Stimulated activated CD4-positive, alpha-beta T cell treated with anti-CD3 and anti-CD28 coated beads, Interleukin-12 subunit alpha, Interleukin-12 subunit beta, amount 100 ng/mL, for 4 hours (primary cell): Measurements from ENCODE around the gene MGST2.
"Not testable (repeated sequence)": the region's sequence is repeated elsewhere in the genome, so short reads cannot be mapped to it uniquely, and the experiment has no call there.

Experiments used
- DNase-seq: peaks from one replicate; pipeline ENCODE4 v3.0.0-alpha.2; 2020

MGST2 gene

DNA sequence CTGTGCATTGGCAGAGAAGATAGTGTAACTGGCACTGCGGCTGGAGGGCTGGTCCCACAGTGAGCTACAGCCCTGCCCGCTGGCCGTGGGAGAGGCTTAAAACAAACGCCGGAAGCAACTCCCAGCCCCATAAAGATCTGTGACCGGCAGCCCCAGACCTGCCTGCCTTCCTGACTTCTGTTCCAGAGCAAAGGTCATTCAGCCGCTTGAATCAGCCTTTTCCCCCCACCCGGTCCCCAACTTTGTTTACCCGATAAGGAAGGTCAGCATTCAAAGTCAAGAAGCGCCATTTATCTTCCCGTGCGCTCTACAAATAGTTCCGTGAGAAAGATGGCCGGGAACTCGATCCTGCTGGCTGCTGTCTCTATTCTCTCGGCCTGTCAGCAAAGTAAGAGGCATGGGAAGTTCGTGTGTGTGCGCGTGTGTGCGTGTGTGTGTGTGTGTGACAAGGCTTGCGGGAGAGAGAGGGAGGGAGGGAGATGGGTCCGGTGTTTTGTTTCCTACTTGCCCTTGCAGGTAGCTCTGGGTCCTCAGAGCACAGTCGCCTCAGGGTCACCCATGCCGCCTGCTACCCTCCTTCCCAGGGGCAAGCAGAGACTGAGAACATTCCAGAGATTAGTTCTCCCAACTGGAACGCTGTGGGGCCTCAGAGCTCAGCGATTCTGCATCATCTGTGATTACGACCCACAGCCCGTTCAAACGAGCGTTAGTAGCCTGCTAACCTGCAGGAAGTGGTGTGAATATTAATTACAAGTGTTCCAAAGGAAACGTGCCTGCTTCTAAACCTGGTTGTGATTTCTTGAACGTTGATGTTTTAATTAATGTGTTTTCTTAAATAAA lies at the start of gene MGST2:
Gene MGST2 (plus strand): TSS at position 130 of the 840 bp plus-strand sequence. CDS start 201 bp downstream, at position 331.
- DNase-seq, result peak; percentile 22

- DNase-seq, result no peak
Measured at GRCh38 chr4:139617702-139618490, 47.7 kb upstream of the MGST2 start.

- no peak for DNase-seq
Measured at GRCh38 chr4:139619644-139620043, 46.0 kb upstream of the MGST2 start.

DNA sequence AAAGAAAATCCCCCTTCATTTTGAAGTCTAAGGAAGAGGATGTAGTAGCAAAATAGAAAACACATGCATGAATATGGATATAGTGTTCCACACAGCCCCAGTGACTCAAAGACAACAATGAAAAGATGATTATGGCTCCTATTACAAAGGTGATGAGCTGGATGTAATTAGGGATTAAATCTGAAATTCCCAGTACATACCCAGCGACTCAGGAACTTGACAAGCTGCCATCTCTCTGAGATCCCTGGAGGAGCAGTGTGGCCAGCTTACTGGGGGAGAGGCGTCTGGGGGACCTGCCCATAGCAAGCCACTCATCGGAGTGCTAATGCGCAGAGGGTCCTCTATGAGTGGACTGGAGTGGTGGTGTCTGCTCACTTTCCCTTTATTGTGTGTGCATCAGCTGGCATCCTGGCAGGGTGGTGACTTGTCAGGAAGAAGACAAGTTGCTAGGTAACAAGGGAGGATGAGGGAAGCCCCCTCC lies 42.7 kb upstream of the MGST2 start:
- no peak for DNase-seq

DNA sequence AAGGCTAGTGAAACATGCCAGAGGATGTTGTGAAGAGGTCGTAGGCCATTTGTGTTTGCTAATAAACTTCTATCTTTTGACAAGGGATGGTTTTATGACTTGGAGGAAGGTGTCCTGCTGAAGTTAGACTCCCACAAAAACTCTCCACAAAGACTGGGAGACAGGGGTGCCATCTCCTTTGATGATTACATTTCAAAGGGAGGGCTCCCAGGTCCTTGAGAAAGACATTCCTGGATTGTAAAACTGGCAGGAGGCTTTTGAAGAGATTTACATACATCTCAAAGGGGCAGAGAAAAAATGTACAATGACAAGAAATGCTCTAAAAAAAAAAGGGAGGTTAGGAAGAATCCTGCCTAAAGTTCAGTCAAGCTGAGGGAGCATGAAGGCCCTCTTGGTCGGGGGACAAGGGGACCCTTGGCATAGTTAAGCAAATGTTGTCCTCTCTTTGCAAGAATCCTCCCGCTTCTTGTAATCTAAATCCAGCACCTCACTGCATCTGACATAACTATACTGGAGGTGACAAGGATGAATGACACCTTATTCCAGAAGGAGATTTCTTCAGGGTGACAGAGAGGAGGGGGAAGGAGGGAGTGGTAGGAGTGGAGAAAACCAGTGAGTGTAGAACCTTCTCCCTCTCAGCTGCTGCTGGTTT lies 41.1 kb upstream of the MGST2 start:
- DNase-seq, result no peak

- DNase-seq, result no peak
Measured at GRCh38 chr4:139625093-139625455, 40.5 kb upstream of the MGST2 start.

DNA sequence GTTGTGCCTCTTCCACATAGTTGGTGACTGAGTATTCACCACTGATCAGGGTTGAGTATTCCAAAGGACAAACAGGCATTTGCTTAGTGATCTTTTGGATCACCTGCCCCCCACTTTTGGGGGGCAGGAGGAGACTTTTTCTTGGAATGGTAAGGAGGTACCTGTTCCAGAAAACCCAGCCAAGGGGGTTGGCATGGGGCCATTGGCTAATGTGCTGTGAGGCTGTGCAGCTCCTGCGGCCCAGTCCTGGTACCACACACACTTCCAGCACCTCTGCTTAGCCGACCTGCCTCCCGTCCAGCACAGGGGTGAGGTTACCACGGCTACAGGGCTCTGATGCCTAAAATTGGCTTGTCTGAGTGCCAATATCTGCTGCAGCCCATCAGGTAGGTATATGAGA lies 40.1 kb upstream of the MGST2 start:
- DNase-seq, result no peak

GRCh38 chr4:139628184-139629012 lies 37.2 kb upstream of the MGST2 start:
- no peak for DNase-seq

GRCh38 chr4:139629436-139630125 lies 36.0 kb upstream of the MGST2 start:
- no peak for DNase-seq

DNA sequence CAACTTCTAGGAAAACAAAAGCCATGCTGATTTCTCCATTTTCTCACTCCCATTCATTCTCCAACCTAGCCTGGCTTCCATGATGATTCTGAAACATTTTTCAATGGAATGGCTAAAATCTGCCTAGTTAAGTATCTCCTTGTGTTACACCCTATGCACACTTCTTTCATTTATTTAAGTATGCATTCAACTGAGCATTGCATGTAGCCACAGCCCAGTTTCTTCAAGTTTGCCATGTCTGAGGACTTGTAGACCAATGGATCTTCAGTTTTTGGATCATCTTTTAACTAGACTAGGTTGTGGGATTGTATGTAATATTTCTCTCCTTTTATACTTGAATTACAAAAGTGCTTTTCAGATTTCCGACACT lies 35.5 kb upstream of the MGST2 start:
- no peak for DNase-seq

- DNase-seq, result no peak
Measured at GRCh38 chr4:139630991-139631390, 34.6 kb upstream of the MGST2 start.

DNA sequence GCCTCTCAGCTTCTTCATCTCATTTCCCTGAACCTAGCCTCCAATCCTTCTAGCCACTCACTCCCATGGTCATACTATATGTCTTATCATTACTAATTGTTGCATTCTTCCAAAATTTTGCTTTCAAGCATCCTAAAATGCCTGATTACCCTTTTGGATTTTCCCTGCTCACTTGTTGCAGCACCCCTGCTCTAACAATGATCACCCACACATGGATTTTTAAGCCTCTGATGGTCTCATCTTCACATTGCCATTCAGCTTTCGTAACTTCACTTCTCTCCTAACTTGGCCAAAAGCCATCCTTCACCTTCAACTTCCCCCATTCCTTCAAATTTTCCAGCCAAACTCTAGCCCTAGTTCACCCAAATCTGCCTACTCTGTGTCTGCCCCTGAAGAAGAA lies 33.8 kb upstream of the MGST2 start:
- no peak for DNase-seq

DNA sequence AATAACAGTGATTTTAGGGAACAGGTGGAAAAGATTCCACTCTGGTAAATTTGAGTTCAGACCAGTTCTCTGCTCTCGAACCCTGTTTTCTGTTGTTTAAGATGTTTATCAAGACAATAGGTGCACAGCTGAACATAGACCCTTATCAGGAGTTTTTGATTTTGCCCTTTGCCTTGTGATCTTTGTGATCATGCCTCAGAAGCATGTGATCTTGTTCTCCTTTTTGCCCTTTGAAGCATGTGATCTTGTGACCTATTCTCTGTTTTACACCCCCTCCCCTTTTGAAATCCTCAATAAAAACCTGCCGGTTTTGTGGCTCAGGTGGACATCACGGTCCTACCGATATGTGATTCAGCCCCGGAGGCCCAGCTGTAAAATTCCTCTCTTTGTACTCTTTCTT lies 32.9 kb upstream of the MGST2 start:
- not testable (repeated sequence) for DNase-seq

GRCh38 chr4:139633195-139633594 lies 32.4 kb upstream of the MGST2 start:
- DNase-seq, result no peak

DNA sequence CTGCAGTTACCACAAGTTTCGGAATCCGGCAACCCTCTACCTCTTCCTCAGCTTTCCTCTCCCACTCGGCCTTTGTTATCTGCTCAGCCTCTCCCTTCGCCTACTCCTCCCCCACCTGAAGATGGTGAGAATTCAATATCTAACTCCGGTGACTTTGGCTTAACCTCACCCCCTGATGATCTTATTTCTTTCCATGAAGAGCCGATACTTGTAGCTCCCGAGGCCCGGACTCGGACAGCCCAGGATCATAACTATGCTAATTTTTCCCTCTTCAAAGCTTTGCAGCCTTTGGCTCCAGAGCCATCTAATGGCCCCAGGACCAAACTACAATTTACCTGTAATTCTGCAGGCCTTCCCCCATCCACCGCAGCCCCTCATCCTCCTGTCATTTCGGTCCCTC lies 32.0 kb upstream of the MGST2 start:
- no peak for DNase-seq

DNA sequence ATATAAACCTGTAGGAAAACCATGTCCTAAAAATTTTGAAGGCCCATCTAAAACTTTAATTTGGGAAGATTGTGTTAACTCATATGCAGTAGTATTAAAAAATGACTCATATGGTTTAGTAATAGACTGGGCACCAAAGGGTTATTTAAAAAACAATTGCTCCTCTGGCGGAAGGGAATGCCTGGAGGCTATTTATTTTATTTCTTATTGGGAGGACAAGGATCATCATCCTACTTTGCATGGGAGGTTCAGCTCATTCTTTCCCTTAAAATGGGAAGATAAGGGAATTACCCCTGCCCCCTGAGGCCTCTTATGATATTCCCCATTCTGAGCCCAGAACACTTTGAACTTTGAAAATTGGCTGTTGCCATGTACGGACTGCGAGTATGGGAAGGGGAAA lies 29.7 kb upstream of the MGST2 start:
- no peak for DNase-seq

- not testable (repeated sequence) for DNase-seq
Measured at GRCh38 chr4:139638306-139638705, 27.3 kb upstream of the MGST2 start.

DNA sequence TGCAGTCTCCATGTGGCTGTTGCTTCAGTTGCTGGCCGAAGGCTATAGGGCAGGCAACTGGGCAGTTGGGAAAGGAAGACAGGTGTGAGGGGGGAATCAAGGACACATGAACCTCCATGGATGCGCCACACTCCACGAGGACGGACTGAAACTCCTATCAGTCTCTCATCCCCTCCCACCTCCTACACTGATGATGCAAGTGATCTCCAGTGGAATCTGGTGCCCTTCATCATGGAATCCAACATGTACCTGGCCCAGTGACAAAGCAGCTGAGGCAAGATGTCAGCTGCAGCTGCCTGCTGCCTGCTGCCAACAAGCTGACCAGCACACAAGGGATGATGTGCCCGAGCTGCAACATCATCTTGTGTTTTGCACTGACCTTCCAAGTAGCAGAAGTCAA lies 26.0 kb upstream of the MGST2 start:
- no peak for DNase-seq

DNA sequence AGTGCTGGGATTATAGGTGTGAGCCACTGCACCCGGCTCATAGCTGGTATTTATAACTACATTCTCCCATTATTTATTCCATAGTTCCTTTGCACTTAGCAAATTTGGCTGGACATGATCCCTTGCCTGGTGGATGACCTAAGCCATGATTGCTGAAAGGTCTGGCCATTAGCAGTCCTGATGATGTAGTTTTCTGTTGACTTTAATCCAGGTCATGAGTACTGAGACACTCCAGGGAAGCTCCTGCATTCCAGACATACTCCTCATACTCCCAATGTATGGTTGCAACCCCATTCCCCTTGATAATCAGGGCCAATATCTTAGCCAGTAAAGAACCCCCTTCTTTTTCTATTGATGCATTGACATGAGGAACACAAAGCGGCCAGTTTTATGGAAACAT lies 24.4 kb upstream of the MGST2 start:
- no peak for DNase-seq

DNA sequence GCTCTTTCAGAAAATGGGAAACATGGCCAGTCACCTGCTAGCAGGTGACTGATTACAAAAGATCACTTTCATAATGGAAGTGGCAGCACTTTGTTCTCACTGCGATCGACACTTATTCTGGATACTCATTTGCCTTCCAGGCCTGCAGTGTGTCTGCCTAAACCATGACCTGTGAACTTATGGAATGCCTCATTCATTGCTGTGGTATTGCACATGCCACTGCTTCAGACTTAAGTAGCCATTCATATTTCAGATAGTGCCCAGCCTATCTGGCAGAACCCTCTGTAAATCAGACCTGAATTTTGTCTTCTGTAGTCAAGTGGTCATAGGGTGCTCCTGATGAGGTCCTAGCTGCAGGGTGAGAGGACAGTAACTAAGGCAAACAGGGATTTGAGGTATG lies 23.3 kb upstream of the MGST2 start:
- DNase-seq, result no peak

DNA sequence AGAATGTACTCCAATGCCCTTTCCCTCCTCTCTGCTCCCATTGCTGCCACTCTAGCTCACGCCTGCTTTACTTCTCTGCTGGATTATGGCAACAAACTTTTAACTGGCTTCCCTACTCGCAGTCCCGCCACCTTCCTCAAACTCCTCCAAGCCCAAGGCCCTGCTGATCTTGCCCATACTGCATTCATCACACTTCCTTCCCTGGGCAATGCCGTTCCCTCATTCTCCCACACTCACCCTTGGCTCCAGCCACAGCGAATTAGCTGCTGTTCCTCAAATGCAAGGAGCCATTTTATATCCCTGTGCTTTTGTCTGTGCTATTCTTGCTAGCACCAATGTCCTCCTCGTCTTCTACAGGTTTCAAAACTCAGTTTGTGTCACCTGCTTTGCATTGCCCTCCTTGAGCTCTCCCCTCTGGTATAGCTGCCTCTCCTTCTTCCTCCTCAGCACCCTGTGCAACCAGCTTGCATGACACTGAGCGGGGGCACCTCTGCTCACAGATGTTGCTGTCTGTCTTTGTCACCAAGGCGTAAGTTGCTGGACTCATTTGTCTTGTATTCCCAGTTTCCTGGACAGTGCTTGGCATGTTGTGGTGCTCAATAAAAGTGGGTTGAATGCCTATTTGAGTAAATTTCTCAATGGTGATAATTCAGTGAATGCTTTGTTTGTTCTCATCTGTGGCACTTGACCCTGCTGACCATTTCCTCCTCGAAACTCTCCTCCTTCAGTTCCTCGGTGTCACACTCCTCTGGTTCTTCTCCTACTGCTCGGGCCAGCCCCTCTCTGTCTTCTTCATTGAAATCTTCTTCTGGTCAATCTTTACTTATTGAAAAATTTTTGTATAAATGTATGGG lies 22.4 kb upstream of the MGST2 start:
- no peak for DNase-seq
